8988T (cell line): ENCODE results near the gene APLF.

Source experiments
- DNase-seq: peaks from one replicate; pipeline ENCODE4 v3.0.0; 2011

Gene APLF

GRCh38 chr2:68467077-68467960 is at the start of gene APLF, which contains the start of gene FBXO48:
Gene APLF (plus strand): TSS chr2:68467585. CDS start chr2:68467732, 147 bp downstream.
Gene FBXO48 (minus strand): TSS chr2:68467294. CDS start chr2:68465145, 2,149 bp downstream.
- DNase-seq: peak; percentile 55

- DNase-seq: no peak
Measured at GRCh38 chr2:68417926-68418325, 49.5 kb upstream of the APLF start.

- no peak for DNase-seq
Measured at GRCh38 chr2:68418419-68418818, 49.0 kb upstream of the APLF start.

GRCh38 chr2:68418855-68419254 is 48.5 kb upstream of the APLF start:
- no peak for DNase-seq

GRCh38 chr2:68420254-68420910 is 47.0 kb upstream of the APLF start:
- DNase-seq: no peak

- no peak for DNase-seq
Measured at GRCh38 chr2:68423966-68424650, 43.3 kb upstream of the APLF start.

- no peak for DNase-seq
Measured at GRCh38 chr2:68425503-68425902, 41.9 kb upstream of the APLF start.

GRCh38 chr2:68426446-68426845 is 40.9 kb upstream of the APLF start:
- no peak for DNase-seq

GRCh38 chr2:68426848-68427579 is 40.4 kb upstream of the APLF start:
- DNase-seq: no peak

GRCh38 chr2:68428126-68428525 is 39.3 kb upstream of the APLF start:
- no peak for DNase-seq

- no peak for DNase-seq
Measured at GRCh38 chr2:68428746-68429145, 38.6 kb upstream of the APLF start.

- no peak for DNase-seq
Measured at GRCh38 chr2:68429311-68429826, 38.0 kb upstream of the APLF start.

- no peak for DNase-seq
Measured at GRCh38 chr2:68431316-68431972, 35.9 kb upstream of the APLF start.

- DNase-seq: no peak
Measured at GRCh38 chr2:68432696-68433658, 34.4 kb upstream of the APLF start.

- no peak for DNase-seq
Measured at GRCh38 chr2:68434981-68435380, 32.4 kb upstream of the APLF start.

GRCh38 chr2:68435615-68436014 is 31.8 kb upstream of the APLF start:
- DNase-seq: no peak

GRCh38 chr2:68436270-68436669 is 31.1 kb upstream of the APLF start:
- DNase-seq: no peak

- no peak for DNase-seq
Measured at GRCh38 chr2:68438455-68439303, 28.7 kb upstream of the APLF start.

GRCh38 chr2:68441179-68441993 is 26.0 kb upstream of the APLF start:
- DNase-seq: no peak
